H1 (cell line): ENCODE data around the gene NRXN3. TPM values are rescaled to one million over a fixed set of nuclear protein-coding genes. Genes with fewer than 3 reads are reported as not detected.

Source experiments
- CTCF ChIA-PET: fragments of 300-600 bp; sonication (Branson Sonifier 250); formaldehyde crosslinking; loops from one replicate; lab custom pipeline; 2021; ENCODE audit not compliant: partially characterized antibody; lab: Charles Lee
- POLR2A ChIA-PET: fragments of 300-600 bp; sonication (Branson Sonifier 250); formaldehyde crosslinking; loops from one replicate; lab custom pipeline; 2021; ENCODE audit warnings: inconsistent platforms; ENCODE audit not compliant: partially characterized antibody; lab: Charles Lee
- DNase-seq, 2 experiments: peaks; one replicate each; pipeline versions ENCODE4 v3.0.0 to v3.0.0-alpha.2; 2010 to 2022; ENCODE audit warnings: low spot score in 2 of 2, low read depth in 1 of 2, mixed read lengths in 1 of 2
- FAIRE-seq: peaks from 2 replicates; lab custom pipeline; 2011; peaks lifted over from hg19 to GRCh38; lab: Jason Lieb, UNC
- H2AFZ ChIP-seq: 2 replicates; pipeline ENCODE4 v1.8.1; 2012; ENCODE audit warnings: low read length, inconsistent platforms
- H2AK5ac ChIP-seq: 2 replicates; pipeline ENCODE4 v1.6.1; 2013; ENCODE audit warnings: low read depth, low read length
- H2BK120ac ChIP-seq: replicated peaks from 2 replicates; pipeline ENCODE3; 2013; ENCODE audit warnings: low read depth, low read length, inconsistent platforms
- H2BK12ac ChIP-seq: 2 replicates; pipeline ENCODE4 v1.6.1; 2013; ENCODE audit warnings: low read depth, low read length
- H2BK15ac ChIP-seq: 2 replicates; pipeline ENCODE4 v1.6.1; 2013; ENCODE audit warnings: low read length
- H2BK20ac ChIP-seq: 2 replicates; pipeline ENCODE4 v1.6.1; 2013; ENCODE audit warnings: low read length
- H2BK5ac ChIP-seq: 2 replicates; pipeline ENCODE4 v1.6.1; 2013; ENCODE audit warnings: low read depth, low read length
- H3K14ac ChIP-seq: 2 replicates; pipeline ENCODE4 v1.6.1; 2013; ENCODE audit warnings: inconsistent platforms; ENCODE audit not compliant: insufficient read length
- H3K18ac ChIP-seq: 2 replicates; pipeline ENCODE4 v1.6.1; 2013; ENCODE audit warnings: low read length; ENCODE audit errors: extremely low read depth
- H3K23ac ChIP-seq: 2 replicates; pipeline ENCODE4 v1.6.1; 2013; ENCODE audit warnings: inconsistent platforms; ENCODE audit not compliant: insufficient read length
- H3K23me2 ChIP-seq: 2 replicates; pipeline ENCODE4 v1.6.1; 2013; ENCODE audit warnings: low read depth, low read length
- H3K27ac ChIP-seq: 2 replicates; pipeline ENCODE4 v1.6.1; 2011; ENCODE audit warnings: low read depth, low read length, inconsistent platforms
- H3K27me3 ChIP-seq, 4 experiments: replicated peaks in 1 of 4; 1 replicate in 1 of 4; 2 replicates in 3 of 4; pipeline versions ENCODE4 v1.6.1 to v1.8.1; 2011 to 2013; ENCODE audit warnings: low read length in 3 of 4, mild to moderate bottlenecking in 3 of 4, inconsistent platforms in 2 of 4, mixed read lengths in 2 of 4, moderate library complexity in 1 of 4; ENCODE audit not compliant: control insufficient read depth in 3 of 4, insufficient read depth in 3 of 4; ENCODE audit errors: extremely low read depth in 1 of 4
- H3K36me3 ChIP-seq, 4 experiments: 2 replicates each; pipeline versions ENCODE4 v1.6.1 to v1.8.1; 2011 to 2013; ENCODE audit warnings: mild to moderate bottlenecking in 4 of 4, low read length in 3 of 4, moderate library complexity in 2 of 4, control low read depth in 1 of 4, inconsistent platforms in 1 of 4; ENCODE audit not compliant: insufficient read depth in 4 of 4, control insufficient read depth in 2 of 4
- H3K4ac ChIP-seq: replicated peaks from 2 replicates; pipeline ENCODE3; 2013; ENCODE audit warnings: low read length, low read depth, mixed read lengths, inconsistent platforms; ENCODE audit not compliant: insufficient read length
- H3K4me1 ChIP-seq, 4 experiments: replicated peaks in 1 of 4; 1 replicate in 1 of 4; 2 replicates in 3 of 4; pipeline versions ENCODE4 v1.6.1 to v1.8.1; 2011 to 2013; ENCODE audit warnings: low read length in 3 of 4, inconsistent platforms in 2 of 4, mixed read lengths in 1 of 4; ENCODE audit not compliant: insufficient read depth in 4 of 4, control insufficient read depth in 3 of 4
- H3K4me2 ChIP-seq, 2 experiments: 2 replicates each; pipeline versions ENCODE4 v1.6.1 to v1.8.1; 2011 to 2013; ENCODE audit warnings: low read depth in 2 of 2, low read length in 2 of 2, control low read depth in 1 of 2, inconsistent platforms in 1 of 2, mild to moderate bottlenecking in 1 of 2; ENCODE audit not compliant: insufficient read depth in 1 of 2
- H3K4me3 ChIP-seq, 4 experiments: fragments of 200-600, 300-600 bp in 1 of 4; sonication (generic), shearing (Covaris generic), sonication (Bioruptor Twin) in 1 of 4; 2 replicates each; pipeline versions ENCODE4 v1.5.1 to v1.8.1; 2011 to 2016; ENCODE audit warnings: low read length in 4 of 4, low read depth in 3 of 4, control low read depth in 2 of 4, inconsistent platforms in 2 of 4, mild to moderate bottlenecking in 2 of 4, mixed read lengths in 1 of 4, moderate library complexity in 1 of 4; ENCODE audit not compliant: insufficient read depth in 2 of 4; ENCODE audit errors: extremely low read depth in 1 of 4
- H3K56ac ChIP-seq: replicated peaks from 2 replicates; pipeline ENCODE3; 2013; ENCODE audit warnings: low read depth, mild to moderate bottlenecking, mixed read lengths, low read length, inconsistent platforms; ENCODE audit not compliant: insufficient read length
- H3K79me1 ChIP-seq: 2 replicates; pipeline ENCODE4 v1.6.1; 2013; ENCODE audit warnings: low read depth, low read length, control low read depth
- H3K79me2 ChIP-seq, 2 experiments: 2 replicates each; pipeline versions ENCODE4 v1.6.1 to v1.8.1; 2012 to 2013; ENCODE audit warnings: low read length in 2 of 2, mild to moderate bottlenecking in 2 of 2, inconsistent platforms in 1 of 2; ENCODE audit not compliant: insufficient read depth in 2 of 2, control insufficient read depth in 1 of 2
- H3K9ac ChIP-seq, 4 experiments: replicated peaks in 1 of 4; 1 replicate in 1 of 4; 2 replicates in 3 of 4; pipeline versions ENCODE4 v1.6.1 to v1.8.1; 2011 to 2013; ENCODE audit warnings: low read depth in 3 of 4, low read length in 3 of 4, control low read depth in 2 of 4, mild to moderate bottlenecking in 2 of 4, moderate library complexity in 2 of 4, inconsistent platforms in 1 of 4; ENCODE audit errors: extremely low read depth in 1 of 4
- H3K9me3 ChIP-seq, 2 experiments: 2 replicates each; pipeline versions ENCODE4 v1.6.1 to v1.8.1; 2012 to 2013; ENCODE audit warnings: mild to moderate bottlenecking in 2 of 2, moderate library complexity in 2 of 2, control low read depth in 1 of 2, inconsistent platforms in 1 of 2, low read depth in 1 of 2, low read length in 1 of 2, mixed read lengths in 1 of 2; ENCODE audit not compliant: insufficient read depth in 2 of 2
- H4K20me1 ChIP-seq, 2 experiments: replicated peaks in 1 of 2; 2 replicates each; pipeline versions ENCODE3 to v1.8.1; 2011 to 2013; ENCODE audit warnings: inconsistent platforms in 2 of 2, low read length in 2 of 2, mild to moderate bottlenecking in 1 of 2; ENCODE audit not compliant: insufficient read depth in 2 of 2, control insufficient read depth in 1 of 2
- H4K5ac ChIP-seq: 2 replicates; pipeline ENCODE4 v1.6.1; 2013; ENCODE audit warnings: low read length, low read depth, mixed read lengths, inconsistent platforms; ENCODE audit not compliant: insufficient read length
- H4K8ac ChIP-seq: 2 replicates; pipeline ENCODE4 v1.8.0; 2013; ENCODE audit warnings: mild to moderate bottlenecking, moderate library complexity, low read length, inconsistent platforms; ENCODE audit not compliant: insufficient read depth; ENCODE audit errors: extremely low read depth
- H4K91ac ChIP-seq: replicated peaks from 2 replicates; pipeline ENCODE3; 2013; ENCODE audit warnings: low read length, mixed read lengths, inconsistent platforms; ENCODE audit not compliant: insufficient read length
- BCL11A ChIP-seq, 2 experiments: IDR thresholded peaks; one replicate each; pipeline ENCODE4 v1.6.1; 2011; ENCODE audit warnings: low read depth in 2 of 2, low read length in 2 of 2, mild to moderate bottlenecking in 2 of 2
- CBX5 ChIP-seq: fragments of 300-800, 300-1000 bp; sonication (generic); IDR thresholded peaks from 2 replicates; pipeline ENCODE4 v1.7.1; 2016; ENCODE audit warnings: antibody characterized with exemption, low read length, low read depth
- CHD2 ChIP-seq: IDR thresholded peaks from 2 replicates; pipeline ENCODE4 v1.6.1; 2012; ENCODE audit warnings: low read length, improper control_type of control experiment
- EP300 ChIP-seq, 2 experiments: IDR thresholded peaks; 1 replicate in 1 of 2; 2 replicates in 1 of 2; pipeline ENCODE4 v1.6.1; 2011 to 2012; ENCODE audit warnings: low read depth in 2 of 2, low read length in 2 of 2, mild to moderate bottlenecking in 2 of 2, borderline replicate concordance in 1 of 2, inconsistent platforms in 1 of 2, moderate library complexity in 1 of 2
- SIN3A ChIP-seq, 2 experiments: IDR thresholded peaks in 1 of 2; conservative IDR thresholded peaks in 1 of 2; 2 replicates each; pipeline ENCODE4 v1.6.1; 2011 to 2012; ENCODE audit warnings: low read length in 2 of 2, improper control_type of control experiment in 1 of 2, low read depth in 1 of 2, mild to moderate bottlenecking in 1 of 2
- SIX5 ChIP-seq: IDR thresholded peaks from 2 replicates; pipeline ENCODE4 v1.6.1; 2011; ENCODE audit warnings: mild to moderate bottlenecking, low read depth, low read length
- SUZ12 ChIP-seq: fragments of 200-600 bp; sonication (generic); IDR thresholded peaks from 2 replicates; pipeline ENCODE4 v1.6.1; 2012; ENCODE audit warnings: mild to moderate bottlenecking, inconsistent platforms, low read length, moderate library complexity, mixed read lengths
- TAF7 ChIP-seq: optimal IDR thresholded peaks from 2 replicates; pipeline ENCODE3; 2011; ENCODE audit warnings: low read depth, mild to moderate bottlenecking, inconsistent platforms, low read length, moderate library complexity, borderline replicate concordance
- WGBS, 2 experiments: shearing (Covaris generic) in 1 of 2; methylation state at CpG; one replicate each; pipeline versions ENCODE4 v1.1.6 to v1.1.7; 2013 to 2015; ENCODE audit warnings: low lambda C conversion rate in 2 of 2, mixed read lengths in 2 of 2, inconsistent platforms in 1 of 2, low coverage in 1 of 2, missing lambda C conversion rate in 1 of 2; ENCODE audit not compliant: insufficient replicate concordance in 2 of 2, insufficient coverage in 1 of 2, insufficient read length in 1 of 2; ENCODE audit errors: extremely low coverage in 1 of 2, missing lambda C conversion rate in 1 of 2; 5-methylcytosine and 5-hydroxymethylcytosine counted together
- polyA plus RNA-seq, 7 experiments: library from polyadenylated mRNA; depleted of rRNA in 3 of 7; stranded (reverse) in 5 of 7; unstranded in 2 of 7; fragments of >200 nt in 5 of 7; fragments of 200-250 nt in 2 of 7; gene quantifications; 1 replicate in 5 of 7; 2 replicates in 1 of 7; 4 replicates in 1 of 7; pipeline versions ENCODE4 v1.2.1 to v1.2.3, GENCODE V29; 2011 to 2013; ENCODE audit warnings: missing spikeins in 2 of 7, mixed read lengths in 2 of 7
- total RNA-seq: library from RNA; stranded (reverse); fragmentation: NEBNext Ultra II Directional; extraction: Animal tissue kit (Norgen Biotek cat#: 25700); gene quantifications from 2 replicates; pipeline ENCODE4 v1.2.1, GENCODE V29; 2021
- TF ChIP-seq, protein P1 (sequence below): IDR thresholded peaks from 2 replicates; pipeline ENCODE4 v1.6.1; 2012; ENCODE audit warnings: inconsistent platforms
- TF ChIP-seq, protein P2 (sequence below), 3 experiments: IDR thresholded peaks; 1 replicate in 2 of 3; 2 replicates in 1 of 3; pipeline versions ENCODE4 v1.5.1 to v1.6.1; 2011; ENCODE audit warnings: low read length in 3 of 3, mild to moderate bottlenecking in 3 of 3, inconsistent platforms in 2 of 3, low read depth in 1 of 3, moderate library complexity in 1 of 3; ENCODE audit not compliant: insufficient read depth in 1 of 3; ENCODE audit errors: control extremely low read depth in 1 of 3

The NRXN3 gene
- total and polyA plus RNA-seq, 2 of the 8 experiments (the other 6 are each of a cell fraction or from before 2014, with no cell fraction given) = 2.6 to 4.1 TPM

DNA sequence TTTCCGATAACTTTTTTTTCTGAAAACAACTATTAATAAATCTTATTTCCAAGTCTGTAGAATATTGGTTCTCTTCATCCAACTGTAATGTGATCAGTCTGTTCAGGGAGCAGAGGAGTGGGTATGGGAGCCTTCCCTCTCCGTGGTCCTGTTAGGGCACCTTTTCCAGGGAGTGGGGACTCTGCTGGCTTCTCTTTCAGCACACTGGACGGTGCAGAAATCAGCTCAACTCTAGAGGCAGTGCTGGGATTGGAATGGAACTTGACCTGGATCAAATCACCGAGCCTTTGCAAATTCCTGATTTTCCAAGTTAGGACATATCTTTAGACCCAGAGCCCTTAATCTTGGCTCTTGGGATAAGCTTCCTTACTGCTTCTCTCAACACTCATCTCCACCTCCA lies 1410.7 kb downstream of the NRXN3 start:
- Histone ChIP-seq H3K14ac (no peak overlapping the region), H4K91ac (no peak overlapping the region), H4K8ac (no peak overlapping the region), H2AFZ (no peak overlapping the region), H3K9me3 (no peaks in the 10 kb centered on the region), H3K18ac (no peak overlapping the region), H3K4ac (no peak overlapping the region), H3K23ac (no peak overlapping the region), H3K79me2 (no peaks in the 10 kb centered on the region), H3K4me3 (no peak overlapping the region), H2BK20ac (no peak overlapping the region), H3K4me2 (no peak overlapping the region), H3K79me1 (no peaks in the 10 kb centered on the region), H3K23me2 (no peaks in the 10 kb centered on the region), H2BK15ac (no peak overlapping the region), H2BK12ac (no peak overlapping the region), H3K36me3 (no peaks in the 10 kb centered on the region), H2BK5ac (no peak overlapping the region), H2BK120ac (no peak overlapping the region), H2AK5ac (no peak overlapping the region), H4K20me1 (no peaks in the 10 kb centered on the region), H3K9ac (no peak overlapping the region), H3K56ac (no peak overlapping the region), H3K27ac (no peak overlapping the region), H3K4me1 (peaks cover 0 to 3% (median 2%) of the 10 kb centered on the region in 4 experiments; a peak in 4 of 7 replicates), H3K27me3 (no peaks in the 10 kb centered on the region; a peak in 1 of 7 replicates), H4K5ac (no peak overlapping the region)
- FAIRE-seq = no peak
- 90% methylated on average over 4 of the region's 4 CpGs; no CpG with 5 or more reads in 1 of the 2 experiments for WGBS, 2 experiments
- CTCF ChIA-PET = interaction anchor here (0.9 to 1.5 kb wide), 4 partner anchors 10 to 33 kb away, joined by 3 to 4 read pairs (median 3); no protein-coding TSS in a partner anchor
- DNase-seq = no peak
- POLR2A ChIA-PET = no interaction called here
- TF ChIP-seq SIX5 (no peak), SUZ12 (no peak), BCL11A (IDR thresholded peaks at IDR 0.05; ENCODE audit: low read depth in 2 of 2, low read length in 2 of 2) (no peak), EP300 (IDR thresholded peaks at IDR 0.05; ENCODE audit: borderline replicate concordance in 1 of 2, low read depth in 2 of 2, low read length in 2 of 2) (no peak), CHD2 (no peak), SIN3A (conservative IDR thresholded peaks at IDR 0.05 in 1 of 2, IDR thresholded peaks at IDR 0.05 in 1 of 2; ENCODE audit: low read depth in 1 of 2, low read length in 2 of 2) (no peak), CBX5 (no peak), TAF7 (no peak)
- TF ChIP-seq, protein P1, sequence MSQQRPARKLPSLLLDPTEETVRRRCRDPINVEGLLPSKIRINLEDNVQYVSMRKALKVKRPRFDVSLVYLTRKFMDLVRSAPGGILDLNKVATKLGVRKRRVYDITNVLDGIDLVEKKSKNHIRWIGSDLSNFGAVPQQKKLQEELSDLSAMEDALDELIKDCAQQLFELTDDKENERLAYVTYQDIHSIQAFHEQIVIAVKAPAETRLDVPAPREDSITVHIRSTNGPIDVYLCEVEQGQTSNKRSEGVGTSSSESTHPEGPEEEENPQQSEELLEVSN = no peak
- TF ChIP-seq, protein P2, sequence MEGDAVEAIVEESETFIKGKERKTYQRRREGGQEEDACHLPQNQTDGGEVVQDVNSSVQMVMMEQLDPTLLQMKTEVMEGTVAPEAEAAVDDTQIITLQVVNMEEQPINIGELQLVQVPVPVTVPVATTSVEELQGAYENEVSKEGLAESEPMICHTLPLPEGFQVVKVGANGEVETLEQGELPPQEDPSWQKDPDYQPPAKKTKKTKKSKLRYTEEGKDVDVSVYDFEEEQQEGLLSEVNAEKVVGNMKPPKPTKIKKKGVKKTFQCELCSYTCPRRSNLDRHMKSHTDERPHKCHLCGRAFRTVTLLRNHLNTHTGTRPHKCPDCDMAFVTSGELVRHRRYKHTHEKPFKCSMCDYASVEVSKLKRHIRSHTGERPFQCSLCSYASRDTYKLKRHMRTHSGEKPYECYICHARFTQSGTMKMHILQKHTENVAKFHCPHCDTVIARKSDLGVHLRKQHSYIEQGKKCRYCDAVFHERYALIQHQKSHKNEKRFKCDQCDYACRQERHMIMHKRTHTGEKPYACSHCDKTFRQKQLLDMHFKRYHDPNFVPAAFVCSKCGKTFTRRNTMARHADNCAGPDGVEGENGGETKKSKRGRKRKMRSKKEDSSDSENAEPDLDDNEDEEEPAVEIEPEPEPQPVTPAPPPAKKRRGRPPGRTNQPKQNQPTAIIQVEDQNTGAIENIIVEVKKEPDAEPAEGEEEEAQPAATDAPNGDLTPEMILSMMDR (IDR thresholded peaks at IDR 0.05; ENCODE audit: control extremely low read depth in 1 of 3, insufficient read depth in 1 of 3, low read depth in 1 of 3, low read length in 3 of 3) = no peak
